ENCODE measurements around the gene LCP2. TPM values are rescaled to one million over a fixed set of nuclear protein-coding genes. Genes with fewer than 3 reads are reported as not detected.

Gene LCP2
- total RNA-seq, 1 experiment from 2014 or later = not detected

GRCh38 chr5:170296036-170296934, 1.3 kb downstream of the LCP2 start:
- TF ChIP-seq CTCF (conservative IDR thresholded peaks at IDR 0.05) = no peak
- Histone ChIP-seq H2BK120ac (ENCODE audit: low read depth, low read length, poor library complexity, severe bottlenecking) (no peak overlapping the region), H3K27me3 (ENCODE audit: insufficient read depth, low read length) (no peaks in the 10 kb centered on the region; the same call in 1 of the 2 replicates), H2AFZ (ENCODE audit: low read length) (no peak overlapping the region), H3K79me2 (ENCODE audit: insufficient read depth, low read length) (no peaks in the 10 kb centered on the region), H2BK12ac (ENCODE audit: insufficient read length, low read depth, low read length) (no peak overlapping the region), H3K14ac (ENCODE audit: insufficient read depth, low read length) (no peak overlapping the region), H3K4me1 (ENCODE audit: insufficient read depth, low read length) (no peaks in the 10 kb centered on the region), H2AK5ac (ENCODE audit: insufficient read length, low read length) (no peak overlapping the region), H3K9ac (ENCODE audit: extremely low read depth, insufficient read length, low read length) (no peak overlapping the region), H4K91ac (ENCODE audit: insufficient read length, low read depth, low read length) (no peak overlapping the region), H3K4ac (ENCODE audit: low read depth, low read length) (no peak overlapping the region), H3T11ph (ENCODE audit: low read length) (no peak overlapping the region), H4K8ac (replicated peaks; ENCODE audit: insufficient read length, low read depth, low read length) (no peak overlapping the region), H4K5ac (ENCODE audit: insufficient read length, low read depth, low read length) (no peak overlapping the region), H3K9me3 (ENCODE audit: control insufficient read depth, low read depth, low read length) (no peaks in the 10 kb centered on the region), H4K20me1 (ENCODE audit: control insufficient read depth, insufficient read depth, insufficient read length) (no peaks in the 10 kb centered on the region), H2BK5ac (ENCODE audit: insufficient read length, low read length) (no peak overlapping the region), H3K27ac (ENCODE audit: insufficient read length, low read depth, low read length) (no peak overlapping the region), H3K4me2 (ENCODE audit: insufficient read depth, insufficient read length, low read length) (no peak overlapping the region), H2BK15ac (ENCODE audit: low read depth, low read length) (no peak overlapping the region), H3K23ac (ENCODE audit: insufficient read length, low read depth, low read length) (no peak overlapping the region), H3K23me2 (ENCODE audit: insufficient read length, low read depth, low read length, poor library complexity, severe bottlenecking) (no peaks in the 10 kb centered on the region), H2BK20ac (ENCODE audit: low read depth, low read length, poor library complexity, severe bottlenecking) (no peak overlapping the region), H3K79me1 (ENCODE audit: insufficient read depth, low read depth, low read length, poor library complexity, severe bottlenecking) (no peaks in the 10 kb centered on the region), H3K56ac (ENCODE audit: insufficient read length, low read depth, low read length) (no peak overlapping the region), H3K18ac (ENCODE audit: insufficient read length, low read depth, low read length) (no peak overlapping the region)
- no peaks in the 10 kb centered on the region for H3K9me3 Mint-ChIP-seq
- no peak overlapping the region for H3K4me3 Mint-ChIP-seq
- H3K36me3 Mint-ChIP-seq (ENCODE audit: insufficient read depth in 1 of 3, low read depth in 3 of 3) = no peaks in the 10 kb centered on the region
- no peak for DNase-seq
- no CpG with 5 or more reads among the region's 13 CpGs for WGBS (ENCODE audit: extremely low coverage, insufficient read length, low lambda C conversion rate)
- H3K4me1 Mint-ChIP-seq = peaks cover 10 to 15% of the 10 kb centered on the region in 2 experiments
- no peak overlapping the region for H3K27ac Mint-ChIP-seq
- peaks cover 12% of the 10 kb centered on the region; the same call in 1 of the 2 replicates for H3K27me3 Mint-ChIP-seq (ENCODE audit: low read depth)

Data from H9 (cell line).